ES-I3 (cell line): ENCODE results near the gene TUBB.

Experiments used
- H3K36me3 ChIP-seq: 2 replicates; pipeline ENCODE4 v1.6.1; 2013; ENCODE audit warnings: mild to moderate bottlenecking, low read length, control low read depth, moderate library complexity; ENCODE audit not compliant: insufficient read depth
- H3K4me1 ChIP-seq: 2 replicates; pipeline ENCODE4 v1.6.1; 2013; ENCODE audit warnings: mild to moderate bottlenecking, control low read depth, low read length; ENCODE audit not compliant: insufficient read depth
- H3K9ac ChIP-seq: 2 replicates; pipeline ENCODE4 v1.6.1; 2013; ENCODE audit warnings: low read depth, mild to moderate bottlenecking, low read length, moderate library complexity
- H3K9me3 ChIP-seq: 2 replicates; pipeline ENCODE4 v1.6.1; 2013; ENCODE audit warnings: mild to moderate bottlenecking, low read length, moderate library complexity; ENCODE audit not compliant: control insufficient read depth, insufficient read depth

TUBB gene

GRCh38 chr6:30719791-30720737, at the start of gene TUBB:
TUBB (plus strand) TSS chr6:30720352; CDS start chr6:30720507, 155 bp downstream.
- H3K36me3 ChIP-seq = peaks cover 21% of the 10 kb centered on the region
- peak within 1 kb of the TSS; percentile 99 for H3K9ac ChIP-seq
- 0 out of 2 replicates have a peak, but pooled peaks cover 3% of the 10 kb centered on the region for H3K4me1 ChIP-seq
- H3K9me3 ChIP-seq = no peaks in the 10 kb centered on the region

GRCh38 chr6:30670760-30671527, 49.2 kb upstream of the TUBB start:
- H3K36me3 ChIP-seq = peaks cover 3% of the 10 kb centered on the region; the same call in 1 of the 2 replicates
- no peaks in the 10 kb centered on the region for H3K9me3 ChIP-seq
- no peaks in the 10 kb centered on the region for H3K4me1 ChIP-seq
- no peak overlapping the region for H3K9ac ChIP-seq

GRCh38 chr6:30672445-30673253, 47.5 kb upstream of the TUBB start, which contains the start of gene DHX16:
DHX16 (minus strand) TSS chr6:30673006; CDS start chr6:30672841, 165 bp downstream.
- Histone ChIP-seq H3K9me3 (no peaks in the 10 kb centered on the region), H3K4me1 (no peaks in the 10 kb centered on the region), H3K9ac (peak within 1 kb of the TSS; percentile 78), H3K36me3 (peaks cover 4% of the 10 kb centered on the region; the same call in 1 of the 2 replicates)

GRCh38 chr6:30676660-30677285, 43.4 kb upstream of the TUBB start:
- peaks cover 12% of the 10 kb centered on the region for H3K4me1 ChIP-seq
- H3K36me3 ChIP-seq = peaks cover 9% of the 10 kb centered on the region
- no peak overlapping the region for H3K9ac ChIP-seq
- no peaks in the 10 kb centered on the region for H3K9me3 ChIP-seq

- peaks cover 16% of the 10 kb centered on the region for H3K4me1 ChIP-seq
- H3K9me3 ChIP-seq = no peaks in the 10 kb centered on the region
- peaks cover 9% of the 10 kb centered on the region for H3K36me3 ChIP-seq
- peak overlapping the region; percentile 27 for H3K9ac ChIP-seq
Measured at GRCh38 chr6:30678964-30679726, 41.0 kb upstream of the TUBB start.

GRCh38 chr6:30679765-30680535, 40.2 kb upstream of the TUBB start:
- Histone ChIP-seq H3K4me1 (peaks cover 20% of the 10 kb centered on the region), H3K9ac (peak overlapping the region; percentile 28; the same call in 1 of the 2 replicates), H3K9me3 (no peaks in the 10 kb centered on the region), H3K36me3 (peaks cover 9% of the 10 kb centered on the region)

- H3K36me3 ChIP-seq = peaks cover 5% of the 10 kb centered on the region
Measured at GRCh38 chr6:30681766-30682142, 38.4 kb upstream of the TUBB start.

GRCh38 chr6:30682143-30683117, 37.7 kb upstream of the TUBB start:
- Histone ChIP-seq H3K9me3 (no peaks in the 10 kb centered on the region), H3K4me1 (peaks cover 24% of the 10 kb centered on the region), H3K36me3 (peaks cover 5% of the 10 kb centered on the region), H3K9ac (peak overlapping the region; percentile 84)

More at GRCh38 chr6:30681766-30682142, 38.4 kb upstream of the TUBB start:
- H3K9me3 ChIP-seq = no peaks in the 10 kb centered on the region
- peak overlapping the region; percentile 84; the same call in 1 of the 2 replicates for H3K9ac ChIP-seq
- peaks cover 24% of the 10 kb centered on the region for H3K4me1 ChIP-seq

GRCh38 chr6:30683183-30683979, 36.8 kb upstream of the TUBB start:
- peak overlapping the region; percentile 84; the same call in 1 of the 2 replicates for H3K9ac ChIP-seq
- peaks cover 3% of the 10 kb centered on the region; the same call in 1 of the 2 replicates for H3K36me3 ChIP-seq
- peaks cover 24% of the 10 kb centered on the region for H3K4me1 ChIP-seq
- H3K9me3 ChIP-seq = no peaks in the 10 kb centered on the region

- peak overlapping the region; percentile 84; the same call in 1 of the 2 replicates for H3K9ac ChIP-seq
- H3K4me1 ChIP-seq = peaks cover 24% of the 10 kb centered on the region
- H3K9me3 ChIP-seq = no peaks in the 10 kb centered on the region
- no peaks in the 10 kb centered on the region for H3K36me3 ChIP-seq
Measured at GRCh38 chr6:30683980-30684338, 36.2 kb upstream of the TUBB start.
